Neural progenitor cell (in vitro differentiated cells): ENCODE results near the gene GFPT2. TPM values are rescaled to one million over a fixed set of nuclear protein-coding genes. Genes with fewer than 3 reads are reported as not detected.

Experiments used
- DNase-seq: peaks from one replicate; pipeline ENCODE4 v3.0.0-alpha.2; 2016; ENCODE audit warnings: low spot score
- H2AFZ ChIP-seq: fragments of 200-600 bp; sonication (generic); replicated peaks from 2 replicates; pipeline ENCODE4 v1.6.1; 2016; ENCODE audit warnings: antibody characterized with exemption
- H3F3A ChIP-seq: fragments of 200-600 bp; sonication (generic); 2 replicates; pipeline ENCODE4 v1.6.1; 2016; ENCODE audit warnings: antibody characterized with exemption, low read depth
- H3K27ac ChIP-seq: fragments of 200-600 bp; sonication (generic); 2 replicates; pipeline ENCODE4 v1.5.1; 2016; ENCODE audit warnings: mild to moderate bottlenecking
- H3K27me3 ChIP-seq: fragments of 200-600 bp; sonication (generic); 2 replicates; pipeline ENCODE4 v1.6.1; 2016; ENCODE audit warnings: mild to moderate bottlenecking, moderate library complexity
- H3K36me3 ChIP-seq: fragments of 200-600 bp; sonication (generic); 2 replicates; pipeline ENCODE4 v1.5.1; 2016
- H3K4me1 ChIP-seq: fragments of 200-600 bp; sonication (generic); 2 replicates; pipeline ENCODE4 v1.6.1; 2016; ENCODE audit warnings: mixed run types
- H3K4me2 ChIP-seq: fragments of 200-600 bp; sonication (generic); 2 replicates; pipeline ENCODE4 v1.6.1; 2016
- H3K4me3 ChIP-seq: fragments of 200-600 bp; sonication (generic); 2 replicates; pipeline ENCODE4 v1.5.1; 2016
- H3K79me2 ChIP-seq: fragments of 200-600 bp; sonication (generic); 2 replicates; pipeline ENCODE4 v1.6.1; 2016; ENCODE audit warnings: low read depth
- H3K9ac ChIP-seq: fragments of 200-600 bp; sonication (generic); 2 replicates; pipeline ENCODE4 v1.6.1; 2016
- H3K9me3 ChIP-seq: fragments of 200-600 bp; sonication (generic); 2 replicates; pipeline ENCODE4 v1.5.1; 2016; ENCODE audit warnings: low read depth
- H4K20me1 ChIP-seq: fragments of 200-600 bp; sonication (generic); 2 replicates; pipeline ENCODE4 v1.6.1; 2016; ENCODE audit warnings: low read depth
- H3K27ac Mint-ChIP-seq: 3 replicates; pipeline ENCODE4 v1.8.0; 2021; ENCODE audit warnings: mixed read lengths
- H3K27me3 Mint-ChIP-seq: 2 replicates; pipeline ENCODE4 v1.8.0; 2022; ENCODE audit warnings: low read depth, mild to moderate bottlenecking, inconsistent platforms, moderate library complexity, mixed read lengths; ENCODE audit not compliant: insufficient read depth
- H3K36me3 Mint-ChIP-seq: 3 replicates; pipeline ENCODE4 v1.8.0; 2021; ENCODE audit warnings: mixed read lengths
- H3K4me1 Mint-ChIP-seq: 3 replicates; pipeline ENCODE4 v1.8.0; 2021; ENCODE audit warnings: mixed read lengths
- H3K4me3 Mint-ChIP-seq: 3 replicates; pipeline ENCODE4 v1.8.0; 2021; ENCODE audit warnings: mild to moderate bottlenecking, moderate library complexity, mixed read lengths
- H3K9me3 Mint-ChIP-seq: 3 replicates; pipeline ENCODE4 v1.8.0; 2020; ENCODE audit warnings: mixed read lengths
- CTCF ChIP-seq: fragments of 200-600 bp; sonication (generic); IDR thresholded peaks from 2 replicates; pipeline ENCODE4 v1.5.1; 2017; ENCODE audit warnings: antibody characterized with exemption, mild to moderate bottlenecking
- EZH2 ChIP-seq: fragments of 200-600 bp; sonication (generic); IDR thresholded peaks from 2 replicates; pipeline ENCODE4 v1.6.1; 2017; ENCODE audit warnings: antibody characterized with exemption, mild to moderate bottlenecking, moderate library complexity
- EZH2phosphoT487 ChIP-seq: fragments of 200-600 bp; sonication (generic); IDR thresholded peaks from 2 replicates; pipeline ENCODE4 v1.6.1; 2017; ENCODE audit warnings: antibody characterized with exemption
- total RNA-seq: library from RNA; depleted of rRNA; stranded (reverse); fragments of >200 nt; gene quantifications from 2 replicates; pipeline ENCODE4 v1.2.3, GENCODE V29; 2015; ENCODE audit warnings: low replicate concordance

GFPT2 gene
- total RNA-seq, 1 donor from 2014 or later = 18.9 TPM

- Histone ChIP-seq H3K36me3 (no peaks in the 10 kb centered on the region), H3K27me3 (no peaks in the 10 kb centered on the region), H4K20me1 (peaks cover 44% of the 10 kb centered on the region), H3K4me3 (peak overlapping the region; percentile 94), H3K79me2 (peaks cover 45% of the 10 kb centered on the region), H3K9me3 (no peaks in the 10 kb centered on the region), H3K9ac (no peak overlapping the region), H3F3A (peaks cover 17% of the 10 kb centered on the region), H3K4me1 (peaks cover 5% of the 10 kb centered on the region), H3K4me2 (peak overlapping the region; percentile 98), H2AFZ (no peak overlapping the region), H3K27ac (no peak overlapping the region)
- peak; percentile 40 for DNase-seq
- TF ChIP-seq EZH2phosphoT487 = no peak
- peak; percentile 40 for TF ChIP-seq CTCF
- peak overlapping the region; percentile 86 for H3K4me3 Mint-ChIP-seq
- H3K36me3 Mint-ChIP-seq = peaks cover 38% of the 10 kb centered on the region
- H3K27me3 Mint-ChIP-seq = peaks cover 11% of the 10 kb centered on the region
- H3K9me3 Mint-ChIP-seq = peaks cover 16% of the 10 kb centered on the region
- peaks cover 20% of the 10 kb centered on the region for H3K4me1 Mint-ChIP-seq
- no peak overlapping the region for H3K27ac Mint-ChIP-seq
These were observed 61.7 kb downstream of the GFPT2 start for GRCh38 chr5:180291234-180291940.

- no peak overlapping the region for H3K9ac ChIP-seq
- no peak for DNase-seq
- H3K36me3 Mint-ChIP-seq = peaks cover 35% of the 10 kb centered on the region
- peaks cover 12% of the 10 kb centered on the region for H3K27me3 Mint-ChIP-seq
- H3K4me1 ChIP-seq = peaks cover 5% of the 10 kb centered on the region
- H3K27me3 ChIP-seq = no peaks in the 10 kb centered on the region
- H3K27ac ChIP-seq = no peak overlapping the region
- no peak overlapping the region for H3K27ac Mint-ChIP-seq
- no peak overlapping the region for H2AFZ ChIP-seq
- H3F3A ChIP-seq = peaks cover 17% of the 10 kb centered on the region
- H3K79me2 ChIP-seq = peaks cover 47% of the 10 kb centered on the region
- no peaks in the 10 kb centered on the region for H3K9me3 ChIP-seq
- peak overlapping the region; percentile 94 for H3K4me3 ChIP-seq
- H3K4me1 Mint-ChIP-seq = peaks cover 20% of the 10 kb centered on the region
- H4K20me1 ChIP-seq = peaks cover 44% of the 10 kb centered on the region
- H3K9me3 Mint-ChIP-seq = peaks cover 17% of the 10 kb centered on the region
- H3K4me2 ChIP-seq = peak overlapping the region; percentile 98
- H3K36me3 ChIP-seq = no peaks in the 10 kb centered on the region
- H3K4me3 Mint-ChIP-seq = peak overlapping the region; percentile 86
- no peak for TF ChIP-seq EZH2
- no peak for TF ChIP-seq CTCF
- no peak for TF ChIP-seq EZH2phosphoT487
These were observed 62.4 kb downstream of the GFPT2 start for GRCh38 chr5:180290568-180291233.

- H3K4me3 Mint-ChIP-seq = peak overlapping the region; percentile 86
- H3F3A ChIP-seq = peaks cover 17% of the 10 kb centered on the region
- peak overlapping the region; percentile 6 for H3K27ac Mint-ChIP-seq
- H3K27me3 ChIP-seq = no peaks in the 10 kb centered on the region
- peaks cover 47% of the 10 kb centered on the region for H3K79me2 ChIP-seq
- no peak overlapping the region for H3K4me2 ChIP-seq
- peaks cover 41% of the 10 kb centered on the region for H3K36me3 Mint-ChIP-seq
- H3K4me1 ChIP-seq = peaks cover 5% of the 10 kb centered on the region
- no peaks in the 10 kb centered on the region for H3K36me3 ChIP-seq
- H2AFZ ChIP-seq = no peak overlapping the region
- TF ChIP-seq EZH2 (no peak), CTCF (no peak), EZH2phosphoT487 (no peak)
- DNase-seq = no peak
- no peak overlapping the region for H3K9ac ChIP-seq
- no peaks in the 10 kb centered on the region for H3K9me3 ChIP-seq
- peaks cover 12% of the 10 kb centered on the region for H3K27me3 Mint-ChIP-seq
- H3K27ac ChIP-seq = no peak overlapping the region
- peaks cover 44% of the 10 kb centered on the region for H4K20me1 ChIP-seq
- peaks cover 22% of the 10 kb centered on the region for H3K9me3 Mint-ChIP-seq
- H3K4me1 Mint-ChIP-seq = peaks cover 20% of the 10 kb centered on the region
- no peak overlapping the region for H3K4me3 ChIP-seq
These were observed 63.2 kb downstream of the GFPT2 start for GRCh38 chr5:180289966-180290365.
